H1 (cell line): ENCODE results near the gene MEGF11. TPM values are rescaled to one million over a fixed set of nuclear protein-coding genes. Genes with fewer than 3 reads are reported as not detected.

Source experiments
- CTCF ChIA-PET: fragments of 300-600 bp; sonication (Branson Sonifier 250); formaldehyde crosslinking; loops from one replicate; lab custom pipeline; 2021; ENCODE audit not compliant: partially characterized antibody; lab: Charles Lee
- POLR2A ChIA-PET: fragments of 300-600 bp; sonication (Branson Sonifier 250); formaldehyde crosslinking; loops from one replicate; lab custom pipeline; 2021; ENCODE audit warnings: inconsistent platforms; ENCODE audit not compliant: partially characterized antibody; lab: Charles Lee
- DNase-seq, 2 experiments: peaks; one replicate each; pipeline versions ENCODE4 v3.0.0 to v3.0.0-alpha.2; 2010 to 2022; ENCODE audit warnings: low spot score in 2 of 2, low read depth in 1 of 2, mixed read lengths in 1 of 2
- FAIRE-seq: peaks from 2 replicates; lab custom pipeline; 2011; peaks lifted over from hg19 to GRCh38; lab: Jason Lieb, UNC
- H2AFZ ChIP-seq: 2 replicates; pipeline ENCODE4 v1.8.1; 2012; ENCODE audit warnings: low read length, inconsistent platforms
- H2AK5ac ChIP-seq: 2 replicates; pipeline ENCODE4 v1.6.1; 2013; ENCODE audit warnings: low read depth, low read length
- H2BK120ac ChIP-seq: replicated peaks from 2 replicates; pipeline ENCODE3; 2013; ENCODE audit warnings: low read depth, low read length, inconsistent platforms
- H2BK12ac ChIP-seq: 2 replicates; pipeline ENCODE4 v1.6.1; 2013; ENCODE audit warnings: low read depth, low read length
- H2BK15ac ChIP-seq: 2 replicates; pipeline ENCODE4 v1.6.1; 2013; ENCODE audit warnings: low read length
- H2BK20ac ChIP-seq: 2 replicates; pipeline ENCODE4 v1.6.1; 2013; ENCODE audit warnings: low read length
- H2BK5ac ChIP-seq: 2 replicates; pipeline ENCODE4 v1.6.1; 2013; ENCODE audit warnings: low read depth, low read length
- H3K14ac ChIP-seq: 2 replicates; pipeline ENCODE4 v1.6.1; 2013; ENCODE audit warnings: inconsistent platforms; ENCODE audit not compliant: insufficient read length
- H3K18ac ChIP-seq: 2 replicates; pipeline ENCODE4 v1.6.1; 2013; ENCODE audit warnings: low read length; ENCODE audit errors: extremely low read depth
- H3K23ac ChIP-seq: 2 replicates; pipeline ENCODE4 v1.6.1; 2013; ENCODE audit warnings: inconsistent platforms; ENCODE audit not compliant: insufficient read length
- H3K23me2 ChIP-seq: 2 replicates; pipeline ENCODE4 v1.6.1; 2013; ENCODE audit warnings: low read depth, low read length
- H3K27ac ChIP-seq: 2 replicates; pipeline ENCODE4 v1.6.1; 2011; ENCODE audit warnings: low read depth, low read length, inconsistent platforms
- H3K27me3 ChIP-seq, 4 experiments: replicated peaks in 1 of 4; 1 replicate in 1 of 4; 2 replicates in 3 of 4; pipeline versions ENCODE4 v1.6.1 to v1.8.1; 2011 to 2013; ENCODE audit warnings: low read length in 3 of 4, mild to moderate bottlenecking in 3 of 4, inconsistent platforms in 2 of 4, mixed read lengths in 2 of 4, moderate library complexity in 1 of 4; ENCODE audit not compliant: control insufficient read depth in 3 of 4, insufficient read depth in 3 of 4; ENCODE audit errors: extremely low read depth in 1 of 4
- H3K36me3 ChIP-seq, 4 experiments: 2 replicates each; pipeline versions ENCODE4 v1.6.1 to v1.8.1; 2011 to 2013; ENCODE audit warnings: mild to moderate bottlenecking in 4 of 4, low read length in 3 of 4, moderate library complexity in 2 of 4, control low read depth in 1 of 4, inconsistent platforms in 1 of 4; ENCODE audit not compliant: insufficient read depth in 4 of 4, control insufficient read depth in 2 of 4
- H3K4ac ChIP-seq: replicated peaks from 2 replicates; pipeline ENCODE3; 2013; ENCODE audit warnings: low read length, low read depth, mixed read lengths, inconsistent platforms; ENCODE audit not compliant: insufficient read length
- H3K4me1 ChIP-seq, 4 experiments: replicated peaks in 1 of 4; 1 replicate in 1 of 4; 2 replicates in 3 of 4; pipeline versions ENCODE4 v1.6.1 to v1.8.1; 2011 to 2013; ENCODE audit warnings: low read length in 3 of 4, inconsistent platforms in 2 of 4, mixed read lengths in 1 of 4; ENCODE audit not compliant: insufficient read depth in 4 of 4, control insufficient read depth in 3 of 4
- H3K4me2 ChIP-seq, 2 experiments: 2 replicates each; pipeline versions ENCODE4 v1.6.1 to v1.8.1; 2011 to 2013; ENCODE audit warnings: low read depth in 2 of 2, low read length in 2 of 2, control low read depth in 1 of 2, inconsistent platforms in 1 of 2, mild to moderate bottlenecking in 1 of 2; ENCODE audit not compliant: insufficient read depth in 1 of 2
- H3K4me3 ChIP-seq, 4 experiments: fragments of 200-600, 300-600 bp in 1 of 4; sonication (generic), shearing (Covaris generic), sonication (Bioruptor Twin) in 1 of 4; 2 replicates each; pipeline versions ENCODE4 v1.5.1 to v1.8.1; 2011 to 2016; ENCODE audit warnings: low read length in 4 of 4, low read depth in 3 of 4, control low read depth in 2 of 4, inconsistent platforms in 2 of 4, mild to moderate bottlenecking in 2 of 4, mixed read lengths in 1 of 4, moderate library complexity in 1 of 4; ENCODE audit not compliant: insufficient read depth in 2 of 4; ENCODE audit errors: extremely low read depth in 1 of 4
- H3K56ac ChIP-seq: replicated peaks from 2 replicates; pipeline ENCODE3; 2013; ENCODE audit warnings: low read depth, mild to moderate bottlenecking, mixed read lengths, low read length, inconsistent platforms; ENCODE audit not compliant: insufficient read length
- H3K79me1 ChIP-seq: 2 replicates; pipeline ENCODE4 v1.6.1; 2013; ENCODE audit warnings: low read depth, low read length, control low read depth
- H3K79me2 ChIP-seq, 2 experiments: 2 replicates each; pipeline versions ENCODE4 v1.6.1 to v1.8.1; 2012 to 2013; ENCODE audit warnings: low read length in 2 of 2, mild to moderate bottlenecking in 2 of 2, inconsistent platforms in 1 of 2; ENCODE audit not compliant: insufficient read depth in 2 of 2, control insufficient read depth in 1 of 2
- H3K9ac ChIP-seq, 4 experiments: replicated peaks in 1 of 4; 1 replicate in 1 of 4; 2 replicates in 3 of 4; pipeline versions ENCODE4 v1.6.1 to v1.8.1; 2011 to 2013; ENCODE audit warnings: low read depth in 3 of 4, low read length in 3 of 4, control low read depth in 2 of 4, mild to moderate bottlenecking in 2 of 4, moderate library complexity in 2 of 4, inconsistent platforms in 1 of 4; ENCODE audit errors: extremely low read depth in 1 of 4
- H3K9me3 ChIP-seq, 2 experiments: 2 replicates each; pipeline versions ENCODE4 v1.6.1 to v1.8.1; 2012 to 2013; ENCODE audit warnings: mild to moderate bottlenecking in 2 of 2, moderate library complexity in 2 of 2, control low read depth in 1 of 2, inconsistent platforms in 1 of 2, low read depth in 1 of 2, low read length in 1 of 2, mixed read lengths in 1 of 2; ENCODE audit not compliant: insufficient read depth in 2 of 2
- H4K20me1 ChIP-seq, 2 experiments: replicated peaks in 1 of 2; 2 replicates each; pipeline versions ENCODE3 to v1.8.1; 2011 to 2013; ENCODE audit warnings: inconsistent platforms in 2 of 2, low read length in 2 of 2, mild to moderate bottlenecking in 1 of 2; ENCODE audit not compliant: insufficient read depth in 2 of 2, control insufficient read depth in 1 of 2
- H4K5ac ChIP-seq: 2 replicates; pipeline ENCODE4 v1.6.1; 2013; ENCODE audit warnings: low read length, low read depth, mixed read lengths, inconsistent platforms; ENCODE audit not compliant: insufficient read length
- H4K8ac ChIP-seq: 2 replicates; pipeline ENCODE4 v1.8.0; 2013; ENCODE audit warnings: mild to moderate bottlenecking, moderate library complexity, low read length, inconsistent platforms; ENCODE audit not compliant: insufficient read depth; ENCODE audit errors: extremely low read depth
- H4K91ac ChIP-seq: replicated peaks from 2 replicates; pipeline ENCODE3; 2013; ENCODE audit warnings: low read length, mixed read lengths, inconsistent platforms; ENCODE audit not compliant: insufficient read length
- BRCA1 ChIP-seq: IDR thresholded peaks from 2 replicates; pipeline ENCODE4 v1.6.1; 2012; ENCODE audit warnings: low read depth, low read length, improper control_type of control experiment
- CEBPB ChIP-seq: IDR thresholded peaks from 2 replicates; pipeline ENCODE4 v1.6.1; 2012; ENCODE audit warnings: low read depth, low read length
- CTBP2 ChIP-seq: IDR thresholded peaks from 2 replicates; pipeline ENCODE4 v1.7.0; 2011; ENCODE audit warnings: borderline replicate concordance, mild to moderate bottlenecking, moderate library complexity, mixed read lengths, low read length; ENCODE audit not compliant: insufficient read depth, insufficient read length
- EP300 ChIP-seq, 2 experiments: IDR thresholded peaks; 1 replicate in 1 of 2; 2 replicates in 1 of 2; pipeline ENCODE4 v1.6.1; 2011 to 2012; ENCODE audit warnings: low read depth in 2 of 2, low read length in 2 of 2, mild to moderate bottlenecking in 2 of 2, borderline replicate concordance in 1 of 2, inconsistent platforms in 1 of 2, moderate library complexity in 1 of 2
- EZH2 ChIP-seq: fragments of 200-600 bp; sonication (generic); IDR thresholded peaks from 2 replicates; pipeline ENCODE4 v1.7.1; 2012; ENCODE audit warnings: low read depth, mild to moderate bottlenecking, moderate library complexity, low read length, inconsistent platforms; ENCODE audit not compliant: severe bottlenecking
- JUN ChIP-seq: IDR thresholded peaks from 2 replicates; pipeline ENCODE4 v1.6.1; 2011; ENCODE audit warnings: low read depth, mild to moderate bottlenecking, improper control_type of control experiment, low read length
- KDM4A ChIP-seq: IDR thresholded peaks from one replicate; pipeline ENCODE4 v1.7.1; 2012; ENCODE audit warnings: low read depth, mild to moderate bottlenecking, moderate library complexity, low read length, inconsistent platforms; ENCODE audit not compliant: severe bottlenecking
- NANOG ChIP-seq: IDR thresholded peaks from 2 replicates; pipeline ENCODE4 v1.6.1; 2011; ENCODE audit warnings: low read length, low read depth, mild to moderate bottlenecking, inconsistent platforms; ENCODE audit not compliant: insufficient read depth, poor library complexity, severe bottlenecking
- NRF1 ChIP-seq: IDR thresholded peaks from 2 replicates; pipeline ENCODE4 v1.6.1; 2011; ENCODE audit warnings: mild to moderate bottlenecking, low read depth, low read length, improper control_type of control experiment
- PHF8 ChIP-seq: fragments of 200-600 bp; sonication (generic); conservative IDR thresholded peaks from 2 replicates; pipeline ENCODE4 v1.7.1; 2012; ENCODE audit warnings: low read depth, mild to moderate bottlenecking, inconsistent platforms, low read length, moderate library complexity
- SIN3A ChIP-seq, 2 experiments: IDR thresholded peaks in 1 of 2; conservative IDR thresholded peaks in 1 of 2; 2 replicates each; pipeline ENCODE4 v1.6.1; 2011 to 2012; ENCODE audit warnings: low read length in 2 of 2, improper control_type of control experiment in 1 of 2, low read depth in 1 of 2, mild to moderate bottlenecking in 1 of 2
- ZNF274 ChIP-seq: IDR thresholded peaks from 2 replicates; pipeline ENCODE4 v1.7.0; 2012; ENCODE audit warnings: low read length, borderline replicate concordance; ENCODE audit errors: extremely low read depth
- WGBS, 2 experiments: shearing (Covaris generic) in 1 of 2; methylation state at CpG; one replicate each; pipeline versions ENCODE4 v1.1.6 to v1.1.7; 2013 to 2015; ENCODE audit warnings: low lambda C conversion rate in 2 of 2, mixed read lengths in 2 of 2, inconsistent platforms in 1 of 2, low coverage in 1 of 2, missing lambda C conversion rate in 1 of 2; ENCODE audit not compliant: insufficient replicate concordance in 2 of 2, insufficient coverage in 1 of 2, insufficient read length in 1 of 2; ENCODE audit errors: extremely low coverage in 1 of 2, missing lambda C conversion rate in 1 of 2; 5-methylcytosine and 5-hydroxymethylcytosine counted together
- polyA plus RNA-seq, 7 experiments: library from polyadenylated mRNA; depleted of rRNA in 3 of 7; stranded (reverse) in 5 of 7; unstranded in 2 of 7; fragments of >200 nt in 5 of 7; fragments of 200-250 nt in 2 of 7; gene quantifications; 1 replicate in 5 of 7; 2 replicates in 1 of 7; 4 replicates in 1 of 7; pipeline versions ENCODE4 v1.2.1 to v1.2.3, GENCODE V29; 2011 to 2013; ENCODE audit warnings: missing spikeins in 2 of 7, mixed read lengths in 2 of 7
- total RNA-seq: library from RNA; stranded (reverse); fragmentation: NEBNext Ultra II Directional; extraction: Animal tissue kit (Norgen Biotek cat#: 25700); gene quantifications from 2 replicates; pipeline ENCODE4 v1.2.1, GENCODE V29; 2021

The MEGF11 gene
- total and polyA plus RNA-seq, 2 of the 8 experiments (the other 6 are each of a cell fraction or from before 2014, with no cell fraction given) = 4.4 to 4.8 TPM

DNA sequence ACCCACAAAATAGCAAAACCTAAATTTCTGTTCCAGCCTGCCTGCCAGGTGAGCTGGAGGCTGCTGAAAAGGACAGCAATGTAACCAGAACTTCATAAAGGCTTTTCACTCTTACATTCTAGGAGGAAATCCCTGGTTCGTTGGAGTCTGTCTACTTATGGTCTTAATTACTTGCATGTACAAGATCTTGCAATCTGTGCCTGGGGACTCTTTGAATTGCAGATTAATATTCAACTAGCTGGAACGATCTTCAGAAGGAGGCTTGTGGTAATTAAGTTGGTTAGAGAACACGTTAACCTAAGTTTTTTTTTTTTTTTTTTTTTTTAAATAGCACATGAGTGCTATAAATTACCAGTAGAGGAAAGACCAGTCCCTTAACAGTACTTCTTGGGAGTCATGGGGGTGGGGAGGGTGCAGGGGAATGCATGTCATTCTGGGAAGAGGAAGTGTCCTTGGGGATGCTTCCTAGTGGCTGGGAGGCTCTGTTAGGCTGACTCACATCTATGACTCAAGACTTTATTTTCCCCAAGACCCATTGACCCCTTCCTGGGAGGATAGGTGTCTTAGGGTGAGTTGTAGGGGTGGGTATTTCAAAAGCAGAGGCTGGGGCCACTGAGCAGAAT lies 244.5 kb downstream of the MEGF11 start:
- no peak for FAIRE-seq
- 94% methylated on average over 3 of the region's 3 CpGs; no CpG with 5 or more reads in 1 of the 2 experiments for WGBS, 2 experiments
- no peak overlapping the region for H2AFZ ChIP-seq
- TF ChIP-seq KDM4A = no peak
- no peak for TF ChIP-seq CEBPB
- no peak for TF ChIP-seq SIN3A (conservative IDR thresholded peaks at IDR 0.05 in 1 of 2, IDR thresholded peaks at IDR 0.05 in 1 of 2; ENCODE audit: low read depth in 1 of 2, low read length in 2 of 2)
- no peak for TF ChIP-seq EP300 (IDR thresholded peaks at IDR 0.05; ENCODE audit: borderline replicate concordance in 1 of 2, low read depth in 2 of 2, low read length in 2 of 2)
- no peak for TF ChIP-seq BRCA1
- no peak for TF ChIP-seq CTBP2
- TF ChIP-seq PHF8 = no peak
- no peak for TF ChIP-seq NRF1
- no peak for TF ChIP-seq EZH2
- TF ChIP-seq JUN = no peak
- no peak for TF ChIP-seq ZNF274
- no peak for TF ChIP-seq NANOG

More for the DNA sequence above, 244.5 kb downstream of the MEGF11 start:
- no peak overlapping the region for H3K9ac ChIP-seq
- H4K5ac ChIP-seq = no peak overlapping the region
- no peak overlapping the region for H2AK5ac ChIP-seq
- POLR2A ChIA-PET = no interaction called here
- no peak for DNase-seq
- H3K79me2 ChIP-seq = no peaks in the 10 kb centered on the region
- no peak overlapping the region for H3K4me2 ChIP-seq
- H3K56ac ChIP-seq = no peak overlapping the region
- H3K18ac ChIP-seq = no peak overlapping the region
- H2BK20ac ChIP-seq = 0 out of 2 replicates have a peak overlapping the region, but pooled peaks have one; percentile 13
- H2BK120ac ChIP-seq = no peak overlapping the region
- H3K23ac ChIP-seq = no peak overlapping the region
- H3K4ac ChIP-seq = no peak overlapping the region
- no peaks in the 10 kb centered on the region for H3K4me1 ChIP-seq
- no peaks in the 10 kb centered on the region for H3K9me3 ChIP-seq
- no peak overlapping the region for H2BK15ac ChIP-seq
- no peaks in the 10 kb centered on the region for H3K79me1 ChIP-seq
- no peak overlapping the region for H4K8ac ChIP-seq
- H3K23me2 ChIP-seq = no peaks in the 10 kb centered on the region
- no peak overlapping the region for H2BK5ac ChIP-seq
- CTCF ChIA-PET = interaction anchor here (0.6 to 1.5 kb wide), 9 partner anchors 18 to 684 kb away, joined by 3 to 4 read pairs (median 3); no protein-coding TSS in a partner anchor
- H3K27ac ChIP-seq = no peak overlapping the region
- no peaks in the 10 kb centered on the region for H3K27me3 ChIP-seq
- H3K4me3 ChIP-seq = no peak overlapping the region
- no peak overlapping the region for H3K14ac ChIP-seq
- H4K20me1 ChIP-seq = peaks cover 0 to 2% of the 10 kb centered on the region in 2 experiments
- no peak overlapping the region for H2BK12ac ChIP-seq
- no peaks in the 10 kb centered on the region for H3K36me3 ChIP-seq
- no peak overlapping the region for H4K91ac ChIP-seq
